Endometrial microvascular endothelial cells (primary cell): ENCODE measurements around the gene ISY1. TPM values are rescaled to one million over a fixed set of nuclear protein-coding genes. Genes with fewer than 3 reads are reported as not detected.
"Not testable (repeated sequence)": the region's sequence is repeated elsewhere in the genome, so short reads cannot be mapped to it uniquely, and the experiment has no call there.

Experiments
- in situ Hi-C: cut with HindIII; loops from 2 replicates; pipeline ENCODE4 v1.10.0; 2017; ENCODE audit warnings: low sequenced_read_pairs, low pct_unique_long_range_greater_than_20kb; ENCODE audit errors: inconsistent ontology term
- total RNA-seq: library from RNA; depleted of rRNA; stranded (reverse); fragments of >200 nt; gene quantifications from one replicate; pipeline ENCODE4 v1.2.3, GENCODE V29; 2015; ENCODE audit errors: inconsistent ontology term

Gene ISY1
- total RNA-seq, 1 donor from 2014 or later = 24.8 TPM

DNA sequence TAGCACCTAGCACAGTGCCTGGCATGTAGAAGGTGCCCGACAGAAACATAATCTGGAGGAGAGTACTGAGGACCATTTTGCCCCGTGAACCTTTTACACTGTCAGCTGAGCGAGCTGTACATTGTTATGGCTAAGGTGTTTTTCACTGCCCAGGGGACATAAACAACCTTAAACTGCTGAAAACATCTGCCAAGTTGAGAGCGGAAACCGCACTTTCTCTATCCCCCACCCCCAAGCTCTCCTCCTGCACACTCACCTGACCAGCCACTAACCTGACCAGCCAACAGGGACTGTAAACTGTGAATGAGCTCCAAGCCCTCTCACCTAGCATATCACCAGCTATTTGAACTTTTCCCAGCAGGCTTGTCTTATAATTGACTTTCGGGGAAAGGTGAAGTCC, 56.8 kb downstream of the ISY1 start:
- in situ Hi-C loops = no loop called here

DNA sequence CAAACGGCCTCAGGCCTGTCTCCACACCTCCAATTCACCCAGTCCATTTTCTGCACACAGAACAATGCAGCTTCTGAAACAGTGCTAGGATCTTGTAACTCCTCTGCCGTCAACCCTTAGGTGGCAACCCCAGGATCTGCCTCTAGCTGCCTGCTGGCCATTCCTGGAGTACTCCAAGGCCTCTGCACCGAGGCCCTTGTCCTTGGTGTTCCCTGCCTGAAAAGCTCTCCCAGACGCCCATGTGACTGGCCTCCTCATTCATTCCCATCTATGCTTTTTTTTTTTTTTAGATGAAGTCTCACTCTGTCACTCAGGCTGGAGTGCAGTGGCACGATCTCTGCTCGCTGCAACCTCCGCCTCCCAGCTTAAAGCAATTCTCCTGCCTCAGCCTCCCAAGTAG, 57.6 kb downstream of the ISY1 start:
- in situ Hi-C loops = no loop called here

DNA sequence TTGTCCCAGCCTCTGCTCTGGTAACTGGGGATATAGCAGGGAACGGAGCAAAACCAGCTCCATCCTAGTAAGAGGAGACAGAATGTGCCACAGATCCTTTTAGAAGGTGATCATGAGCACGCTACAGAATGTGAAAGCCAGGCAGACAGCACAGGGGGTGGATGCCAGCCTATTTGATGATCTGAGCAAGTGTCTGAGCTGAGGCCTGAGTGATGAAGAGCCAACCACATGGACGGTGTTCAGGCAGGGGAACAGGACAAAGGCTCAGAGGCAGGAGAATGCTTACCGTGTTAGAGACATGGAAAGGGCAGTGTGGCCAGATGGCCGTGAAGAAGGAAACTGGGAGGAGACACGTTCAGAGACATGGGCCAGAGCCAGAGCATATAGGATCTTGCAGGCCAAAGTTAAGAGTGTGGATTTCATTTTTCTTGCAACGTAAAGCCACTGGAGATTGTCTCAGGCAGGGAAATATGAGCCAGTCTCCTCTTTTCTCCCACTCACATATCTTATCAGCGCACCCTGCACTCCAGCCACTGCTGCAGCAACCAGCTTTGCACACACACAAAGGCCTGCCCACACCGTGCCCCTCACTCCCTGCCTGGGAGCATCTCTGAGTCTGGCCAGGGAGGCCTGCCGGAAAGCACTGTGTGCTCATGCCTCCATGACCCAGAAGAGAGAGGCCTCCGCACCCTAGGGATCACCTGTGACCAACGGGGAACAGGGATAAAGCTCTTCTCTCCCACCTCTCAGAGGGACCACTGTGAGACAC, 59.3 kb downstream of the ISY1 start:
- in situ Hi-C loops = no loop called here

DNA sequence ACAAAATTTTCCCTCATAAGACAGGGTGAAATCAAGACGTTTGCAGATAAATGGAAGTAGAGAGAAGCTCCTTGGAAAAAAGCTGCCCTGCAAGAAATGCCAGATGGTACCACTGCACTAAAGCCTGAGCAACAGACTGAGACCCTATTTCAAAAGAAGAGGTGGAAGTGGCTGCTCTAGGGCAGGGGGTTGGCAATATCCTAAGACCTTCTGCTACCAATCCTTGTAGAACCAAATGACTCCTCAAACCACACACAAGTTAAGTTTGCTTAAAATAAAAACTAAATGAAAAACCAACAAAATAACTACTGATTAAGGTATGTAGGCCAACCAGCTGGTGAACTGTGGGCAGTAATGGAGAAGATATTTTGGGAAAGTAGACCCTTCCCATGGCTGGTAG, 60.6 kb downstream of the ISY1 start:
- in situ Hi-C loops = no loop called here

DNA sequence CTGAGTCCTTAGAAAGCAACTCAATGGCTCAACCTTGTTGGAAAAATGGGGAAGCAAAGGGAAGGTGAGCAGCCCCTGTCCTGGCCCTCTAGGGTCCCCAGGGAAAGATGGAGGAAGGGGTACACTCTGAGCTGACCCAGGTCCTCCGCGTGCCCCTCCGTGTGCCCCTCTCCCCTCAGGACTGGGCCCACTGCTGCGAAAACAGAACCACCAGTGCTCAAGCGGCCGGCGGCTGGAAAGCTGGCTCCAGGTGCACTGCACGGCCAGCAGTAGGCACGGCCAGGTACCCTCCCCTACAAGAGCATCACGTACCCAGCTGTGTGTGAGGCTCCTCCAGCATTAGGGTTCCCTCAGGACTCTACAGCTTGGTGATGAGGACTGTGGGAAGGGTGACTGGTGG, 65.6 kb downstream of the ISY1 start:
- in situ Hi-C loops = no loop called here

DNA sequence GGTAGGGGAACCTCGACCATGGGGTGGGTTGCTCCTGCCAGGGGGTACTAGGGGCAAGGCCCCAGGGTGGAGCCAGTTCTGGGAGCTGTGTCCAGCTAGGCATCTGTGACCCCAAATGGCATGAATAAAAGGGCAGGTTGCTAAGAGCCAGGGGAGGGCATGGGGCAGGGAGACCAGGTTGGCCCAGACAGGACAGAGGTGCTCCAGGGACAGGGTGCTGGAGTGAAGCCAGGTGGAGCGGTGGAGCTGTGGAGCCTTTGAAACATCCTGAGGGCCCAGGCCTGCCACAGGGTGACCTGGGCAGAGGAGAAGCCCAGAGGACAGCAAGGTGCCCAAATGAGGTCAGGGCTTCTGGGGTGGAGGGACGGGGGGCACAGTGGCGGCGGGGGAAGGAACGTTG, 72.6 kb downstream of the ISY1 start:
- in situ Hi-C loops = not testable (repeated sequence)

DNA sequence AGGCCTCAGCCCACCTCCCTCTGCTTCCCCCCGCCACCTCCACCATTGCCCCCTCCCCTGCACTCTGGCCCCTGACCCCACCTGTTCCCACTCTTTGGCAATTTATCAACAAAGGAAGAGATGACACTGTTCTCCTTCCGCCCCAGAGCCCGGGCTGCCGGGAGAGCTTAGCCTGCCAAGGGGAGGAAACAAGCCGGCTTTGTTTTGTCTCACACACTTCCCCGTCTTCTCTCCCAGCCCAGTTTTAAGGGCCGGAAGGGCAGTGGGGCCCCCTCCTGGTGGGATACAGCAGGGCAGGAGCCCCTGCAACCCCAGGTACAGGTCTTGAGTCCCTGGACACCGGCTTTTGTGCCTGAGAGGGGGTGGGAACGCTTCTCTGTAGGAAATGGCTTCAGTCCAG, 73.0 kb downstream of the ISY1 start:
- in situ Hi-C loops = not testable (repeated sequence)

DNA sequence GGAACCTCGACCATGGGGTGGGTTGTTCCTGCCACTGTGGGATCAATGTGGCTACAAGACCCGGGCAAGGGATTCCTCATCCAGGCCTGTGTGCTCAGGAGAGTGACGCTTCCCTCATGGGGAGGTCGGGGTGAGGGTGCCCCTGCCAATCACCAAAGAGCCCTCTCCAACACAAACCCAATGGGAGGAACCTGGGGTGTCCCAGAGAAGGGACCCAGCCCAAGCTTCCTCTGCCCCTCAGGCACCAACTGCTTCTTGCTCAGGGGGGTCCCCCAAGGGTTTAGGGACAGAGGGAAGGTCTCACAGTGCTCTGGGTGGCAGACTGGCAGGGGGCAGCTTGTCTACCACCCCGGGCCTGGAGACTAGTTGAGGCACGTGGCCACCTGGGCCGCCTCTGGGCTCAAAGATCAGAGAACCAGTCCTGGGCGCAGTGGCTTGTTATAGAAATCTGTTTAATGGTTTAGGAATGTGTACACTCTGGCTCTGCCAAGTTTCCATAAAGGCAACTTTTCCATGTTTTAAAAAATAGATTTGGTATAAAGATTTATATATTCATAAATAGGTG, 73.6 kb downstream of the ISY1 start:
- in situ Hi-C loops = no loop called here

DNA sequence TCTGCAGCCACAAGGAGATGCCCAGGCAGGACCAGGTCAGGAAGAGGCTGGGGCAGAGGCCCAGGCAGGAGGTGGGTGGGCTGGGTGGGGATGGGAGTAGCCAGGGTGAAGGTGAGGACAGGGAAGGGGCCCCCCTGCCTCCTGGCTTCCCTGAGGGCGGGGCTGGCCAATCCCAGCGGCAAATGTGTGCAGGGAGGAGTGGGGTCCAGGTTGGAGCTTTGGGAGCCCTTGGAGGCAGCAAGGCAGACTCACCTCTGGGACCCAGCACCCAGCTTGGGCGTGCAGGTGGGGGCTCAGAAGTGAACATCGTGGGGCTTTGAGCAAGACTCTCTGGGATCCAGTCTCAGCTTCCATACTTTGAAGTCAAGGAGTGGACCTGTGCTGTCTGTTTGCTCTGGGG, 75.0 kb downstream of the ISY1 start:
- in situ Hi-C loops = no loop called here

DNA sequence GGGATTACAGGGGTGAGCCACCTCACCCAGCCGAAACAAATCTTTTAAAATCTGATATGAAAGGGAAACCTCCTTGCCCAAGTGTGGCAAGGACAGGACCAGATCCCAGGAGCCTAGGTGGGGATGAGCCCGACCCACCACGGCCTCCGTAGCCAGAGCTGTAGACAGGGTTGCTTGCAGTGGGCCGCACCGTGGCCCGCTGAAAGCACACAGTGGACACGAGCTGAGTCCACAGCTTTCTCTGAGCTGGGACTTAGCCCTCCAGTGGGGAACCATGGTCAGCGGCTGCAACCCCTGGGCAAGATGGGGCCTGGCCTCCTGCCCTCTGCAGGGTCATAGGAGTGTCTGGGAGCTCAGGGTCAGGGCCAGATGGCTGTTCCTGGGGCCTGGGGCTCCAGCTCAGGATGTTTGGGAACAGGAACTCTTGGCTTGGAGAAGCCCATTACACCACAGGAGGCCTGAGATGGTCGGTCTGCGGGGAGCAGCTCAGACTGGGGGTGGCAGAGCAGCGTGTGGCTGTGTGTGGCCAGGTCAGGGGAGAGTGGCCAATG, 75.6 kb downstream of the ISY1 start:
- in situ Hi-C loops = no loop called here

DNA sequence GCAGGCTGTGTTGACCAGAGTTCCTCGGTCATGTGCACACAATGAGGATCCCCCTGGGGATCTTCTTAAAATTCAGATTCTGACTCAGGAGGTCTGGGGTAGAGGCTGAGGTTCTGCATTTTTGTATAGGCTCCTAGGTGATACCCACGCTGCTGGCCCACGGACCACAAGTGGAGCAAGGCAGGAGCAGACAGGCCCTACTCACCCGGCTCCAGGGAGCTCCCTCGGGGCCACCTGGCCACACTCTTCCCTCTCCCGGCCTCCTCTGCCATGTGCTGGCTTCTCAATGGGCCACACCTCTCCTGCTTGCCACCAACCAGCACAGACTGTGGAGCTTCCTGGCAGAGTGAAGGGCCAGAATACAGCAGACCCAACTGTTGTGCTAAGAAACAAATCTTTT, 76.4 kb downstream of the ISY1 start:
- in situ Hi-C loops = no loop called here

DNA sequence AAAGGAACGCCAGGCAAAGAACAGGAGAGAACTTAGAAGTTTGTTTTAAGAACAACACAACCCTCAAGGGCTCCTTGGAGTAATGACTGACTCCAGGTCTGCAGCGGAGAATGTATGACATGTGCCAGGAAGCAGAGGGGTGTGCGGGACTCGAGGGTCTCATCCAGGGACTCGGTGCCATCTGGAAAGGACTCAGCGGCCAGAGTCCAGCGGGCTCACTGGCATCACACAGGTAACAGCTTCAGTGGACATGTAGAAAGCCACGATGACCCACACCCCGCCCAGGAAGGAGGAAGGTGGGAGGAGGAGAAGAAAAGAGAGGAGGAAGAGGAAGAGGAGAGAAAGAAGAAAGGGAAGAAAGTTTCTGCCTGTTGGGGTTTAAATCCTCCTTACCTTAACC, 78.8 kb downstream of the ISY1 start:
- in situ Hi-C loops = no loop called here

DNA sequence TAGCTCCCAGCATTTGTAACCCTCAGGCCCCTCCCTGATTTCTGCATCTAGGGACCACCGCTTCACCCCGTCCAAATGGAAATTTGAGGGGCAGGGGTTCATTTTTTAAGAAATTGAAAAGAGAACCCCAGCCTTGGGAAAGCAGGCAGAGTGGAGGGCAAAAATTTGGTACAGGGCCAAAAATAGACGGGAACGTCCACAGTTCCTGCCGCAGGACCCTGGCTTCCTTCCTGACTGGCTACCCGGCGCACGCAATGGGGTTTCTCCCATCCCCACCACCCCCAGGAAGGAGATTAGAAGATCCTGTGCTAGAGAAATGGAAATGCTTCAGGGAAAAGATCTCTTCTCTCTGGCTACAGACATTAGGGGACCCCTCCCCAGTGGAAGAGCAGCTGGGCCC, 79.4 kb downstream of the ISY1 start:
- in situ Hi-C loops = no loop called here

DNA sequence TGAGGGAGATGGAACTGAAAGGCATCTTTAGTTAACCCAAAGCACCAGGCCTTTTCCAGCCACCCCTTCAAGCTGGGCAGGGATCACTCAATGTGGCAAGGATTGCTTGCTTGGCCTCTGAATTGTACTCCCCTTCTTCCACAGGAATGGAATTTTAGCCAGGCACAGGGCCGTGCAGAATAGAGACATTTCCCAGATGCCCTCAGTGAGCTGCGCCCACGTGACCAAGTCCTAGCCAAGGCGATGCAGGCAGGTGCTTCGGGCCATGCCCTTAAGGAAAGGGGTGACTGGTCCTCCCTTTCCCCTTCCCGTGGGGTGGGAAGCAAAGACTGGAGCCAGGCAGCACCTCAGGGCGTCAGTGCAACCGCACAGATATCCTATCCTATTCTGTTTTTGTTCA, 82.4 kb downstream of the ISY1 start:
- in situ Hi-C loops = no loop called here

Other genes with a start within 250 kb of the ISY1 start
- gene CFAP92, start 167.0 kb downstream of the ISY1 start, total RNA-seq = not detected
- gene EFCC1, start 159.8 kb downstream of the ISY1 start, total RNA-seq = not detected
- gene GP9, start 100.3 kb downstream of the ISY1 start, total RNA-seq = not detected
- gene RAB43, start 39.3 kb downstream of the ISY1 start, total RNA-seq = 32.4 TPM
- 318 TPM for gene CNBP, start 22.8 kb upstream of the ISY1 start, total RNA-seq
- 156 TPM for gene COPG1, start 88.5 kb upstream of the ISY1 start, total RNA-seq
- gene HMCES, start 117.8 kb upstream of the ISY1 start, total RNA-seq = 25.3 TPM